H1 (cell line): ENCODE results near the gene COL2A1. TPM values are rescaled to one million over a fixed set of nuclear protein-coding genes. Genes with fewer than 3 reads are reported as not detected.
A peak's percentile ranks its signal among the peaks of the same experiment; 100 is the strongest.

Source experiments
- CTCF ChIA-PET: fragments of 300-600 bp; sonication (Branson Sonifier 250); formaldehyde crosslinking; loops from one replicate; lab custom pipeline; 2021; ENCODE audit not compliant: partially characterized antibody; lab: Charles Lee
- POLR2A ChIA-PET: fragments of 300-600 bp; sonication (Branson Sonifier 250); formaldehyde crosslinking; loops from one replicate; lab custom pipeline; 2021; ENCODE audit warnings: inconsistent platforms; ENCODE audit not compliant: partially characterized antibody; lab: Charles Lee
- DNase-seq, 2 experiments: peaks; one replicate each; pipeline versions ENCODE4 v3.0.0 to v3.0.0-alpha.2; 2010 to 2022; ENCODE audit warnings: low spot score in 2 of 2, low read depth in 1 of 2, mixed read lengths in 1 of 2
- FAIRE-seq: peaks from 2 replicates; lab custom pipeline; 2011; peaks lifted over from hg19 to GRCh38; lab: Jason Lieb, UNC
- H2AFZ ChIP-seq: 2 replicates; pipeline ENCODE4 v1.8.1; 2012; ENCODE audit warnings: low read length, inconsistent platforms
- H2AK5ac ChIP-seq: 2 replicates; pipeline ENCODE4 v1.6.1; 2013; ENCODE audit warnings: low read depth, low read length
- H2BK120ac ChIP-seq: replicated peaks from 2 replicates; pipeline ENCODE3; 2013; ENCODE audit warnings: low read depth, low read length, inconsistent platforms
- H2BK12ac ChIP-seq: 2 replicates; pipeline ENCODE4 v1.6.1; 2013; ENCODE audit warnings: low read depth, low read length
- H2BK15ac ChIP-seq: 2 replicates; pipeline ENCODE4 v1.6.1; 2013; ENCODE audit warnings: low read length
- H2BK20ac ChIP-seq: 2 replicates; pipeline ENCODE4 v1.6.1; 2013; ENCODE audit warnings: low read length
- H2BK5ac ChIP-seq: 2 replicates; pipeline ENCODE4 v1.6.1; 2013; ENCODE audit warnings: low read depth, low read length
- H3K14ac ChIP-seq: 2 replicates; pipeline ENCODE4 v1.6.1; 2013; ENCODE audit warnings: inconsistent platforms; ENCODE audit not compliant: insufficient read length
- H3K18ac ChIP-seq: 2 replicates; pipeline ENCODE4 v1.6.1; 2013; ENCODE audit warnings: low read length; ENCODE audit errors: extremely low read depth
- H3K23ac ChIP-seq: 2 replicates; pipeline ENCODE4 v1.6.1; 2013; ENCODE audit warnings: inconsistent platforms; ENCODE audit not compliant: insufficient read length
- H3K23me2 ChIP-seq: 2 replicates; pipeline ENCODE4 v1.6.1; 2013; ENCODE audit warnings: low read depth, low read length
- H3K27ac ChIP-seq: 2 replicates; pipeline ENCODE4 v1.6.1; 2011; ENCODE audit warnings: low read depth, low read length, inconsistent platforms
- H3K27me3 ChIP-seq, 4 experiments: replicated peaks in 1 of 4; 1 replicate in 1 of 4; 2 replicates in 3 of 4; pipeline versions ENCODE4 v1.6.1 to v1.8.1; 2011 to 2013; ENCODE audit warnings: low read length in 3 of 4, mild to moderate bottlenecking in 3 of 4, inconsistent platforms in 2 of 4, mixed read lengths in 2 of 4, moderate library complexity in 1 of 4; ENCODE audit not compliant: control insufficient read depth in 3 of 4, insufficient read depth in 3 of 4; ENCODE audit errors: extremely low read depth in 1 of 4
- H3K36me3 ChIP-seq, 4 experiments: 2 replicates each; pipeline versions ENCODE4 v1.6.1 to v1.8.1; 2011 to 2013; ENCODE audit warnings: mild to moderate bottlenecking in 4 of 4, low read length in 3 of 4, moderate library complexity in 2 of 4, control low read depth in 1 of 4, inconsistent platforms in 1 of 4; ENCODE audit not compliant: insufficient read depth in 4 of 4, control insufficient read depth in 2 of 4
- H3K4ac ChIP-seq: replicated peaks from 2 replicates; pipeline ENCODE3; 2013; ENCODE audit warnings: low read length, low read depth, mixed read lengths, inconsistent platforms; ENCODE audit not compliant: insufficient read length
- H3K4me1 ChIP-seq, 4 experiments: replicated peaks in 1 of 4; 1 replicate in 1 of 4; 2 replicates in 3 of 4; pipeline versions ENCODE4 v1.6.1 to v1.8.1; 2011 to 2013; ENCODE audit warnings: low read length in 3 of 4, inconsistent platforms in 2 of 4, mixed read lengths in 1 of 4; ENCODE audit not compliant: insufficient read depth in 4 of 4, control insufficient read depth in 3 of 4
- H3K4me2 ChIP-seq, 2 experiments: 2 replicates each; pipeline versions ENCODE4 v1.6.1 to v1.8.1; 2011 to 2013; ENCODE audit warnings: low read depth in 2 of 2, low read length in 2 of 2, control low read depth in 1 of 2, inconsistent platforms in 1 of 2, mild to moderate bottlenecking in 1 of 2; ENCODE audit not compliant: insufficient read depth in 1 of 2
- H3K4me3 ChIP-seq, 4 experiments: fragments of 200-600, 300-600 bp in 1 of 4; sonication (generic), shearing (Covaris generic), sonication (Bioruptor Twin) in 1 of 4; 2 replicates each; pipeline versions ENCODE4 v1.5.1 to v1.8.1; 2011 to 2016; ENCODE audit warnings: low read length in 4 of 4, low read depth in 3 of 4, control low read depth in 2 of 4, inconsistent platforms in 2 of 4, mild to moderate bottlenecking in 2 of 4, mixed read lengths in 1 of 4, moderate library complexity in 1 of 4; ENCODE audit not compliant: insufficient read depth in 2 of 4; ENCODE audit errors: extremely low read depth in 1 of 4
- H3K56ac ChIP-seq: replicated peaks from 2 replicates; pipeline ENCODE3; 2013; ENCODE audit warnings: low read depth, mild to moderate bottlenecking, mixed read lengths, low read length, inconsistent platforms; ENCODE audit not compliant: insufficient read length
- H3K79me1 ChIP-seq: 2 replicates; pipeline ENCODE4 v1.6.1; 2013; ENCODE audit warnings: low read depth, low read length, control low read depth
- H3K79me2 ChIP-seq, 2 experiments: 2 replicates each; pipeline versions ENCODE4 v1.6.1 to v1.8.1; 2012 to 2013; ENCODE audit warnings: low read length in 2 of 2, mild to moderate bottlenecking in 2 of 2, inconsistent platforms in 1 of 2; ENCODE audit not compliant: insufficient read depth in 2 of 2, control insufficient read depth in 1 of 2
- H3K9ac ChIP-seq, 4 experiments: replicated peaks in 1 of 4; 1 replicate in 1 of 4; 2 replicates in 3 of 4; pipeline versions ENCODE4 v1.6.1 to v1.8.1; 2011 to 2013; ENCODE audit warnings: low read depth in 3 of 4, low read length in 3 of 4, control low read depth in 2 of 4, mild to moderate bottlenecking in 2 of 4, moderate library complexity in 2 of 4, inconsistent platforms in 1 of 4; ENCODE audit errors: extremely low read depth in 1 of 4
- H3K9me3 ChIP-seq, 2 experiments: 2 replicates each; pipeline versions ENCODE4 v1.6.1 to v1.8.1; 2012 to 2013; ENCODE audit warnings: mild to moderate bottlenecking in 2 of 2, moderate library complexity in 2 of 2, control low read depth in 1 of 2, inconsistent platforms in 1 of 2, low read depth in 1 of 2, low read length in 1 of 2, mixed read lengths in 1 of 2; ENCODE audit not compliant: insufficient read depth in 2 of 2
- H4K20me1 ChIP-seq, 2 experiments: replicated peaks in 1 of 2; 2 replicates each; pipeline versions ENCODE3 to v1.8.1; 2011 to 2013; ENCODE audit warnings: inconsistent platforms in 2 of 2, low read length in 2 of 2, mild to moderate bottlenecking in 1 of 2; ENCODE audit not compliant: insufficient read depth in 2 of 2, control insufficient read depth in 1 of 2
- H4K5ac ChIP-seq: 2 replicates; pipeline ENCODE4 v1.6.1; 2013; ENCODE audit warnings: low read length, low read depth, mixed read lengths, inconsistent platforms; ENCODE audit not compliant: insufficient read length
- H4K8ac ChIP-seq: 2 replicates; pipeline ENCODE4 v1.8.0; 2013; ENCODE audit warnings: mild to moderate bottlenecking, moderate library complexity, low read length, inconsistent platforms; ENCODE audit not compliant: insufficient read depth; ENCODE audit errors: extremely low read depth
- H4K91ac ChIP-seq: replicated peaks from 2 replicates; pipeline ENCODE3; 2013; ENCODE audit warnings: low read length, mixed read lengths, inconsistent platforms; ENCODE audit not compliant: insufficient read length
- CHD2 ChIP-seq: IDR thresholded peaks from 2 replicates; pipeline ENCODE4 v1.6.1; 2012; ENCODE audit warnings: low read length, improper control_type of control experiment
- CREB1 ChIP-seq: IDR thresholded peaks from 2 replicates; pipeline ENCODE4 v1.6.1; 2012; ENCODE audit warnings: inconsistent platforms
- EZH2 ChIP-seq: fragments of 200-600 bp; sonication (generic); IDR thresholded peaks from 2 replicates; pipeline ENCODE4 v1.7.1; 2012; ENCODE audit warnings: low read depth, mild to moderate bottlenecking, moderate library complexity, low read length, inconsistent platforms; ENCODE audit not compliant: severe bottlenecking
- GTF2F1 ChIP-seq: IDR thresholded peaks from 2 replicates; pipeline ENCODE4 v1.6.1; 2012; ENCODE audit warnings: low read depth, low read length, improper control_type of control experiment, borderline replicate concordance
- HDAC6 ChIP-seq: IDR thresholded peaks from one replicate; pipeline ENCODE4 v1.7.1; 2012; ENCODE audit warnings: low read depth, mild to moderate bottlenecking, inconsistent platforms, low read length, moderate library complexity
- NANOG ChIP-seq: IDR thresholded peaks from 2 replicates; pipeline ENCODE4 v1.6.1; 2011; ENCODE audit warnings: low read length, low read depth, mild to moderate bottlenecking, inconsistent platforms; ENCODE audit not compliant: insufficient read depth, poor library complexity, severe bottlenecking
- NRF1 ChIP-seq: IDR thresholded peaks from 2 replicates; pipeline ENCODE4 v1.6.1; 2011; ENCODE audit warnings: mild to moderate bottlenecking, low read depth, low read length, improper control_type of control experiment
- POU5F1 ChIP-seq: IDR thresholded peaks from 2 replicates; pipeline ENCODE4 v1.6.1; 2011; ENCODE audit warnings: low read depth, mild to moderate bottlenecking, low read length, moderate library complexity
- SIRT6 ChIP-seq: IDR thresholded peaks from one replicate; pipeline ENCODE4 v1.7.1; 2012; ENCODE audit warnings: low read length, inconsistent platforms
- SUZ12 ChIP-seq: fragments of 200-600 bp; sonication (generic); IDR thresholded peaks from 2 replicates; pipeline ENCODE4 v1.6.1; 2012; ENCODE audit warnings: mild to moderate bottlenecking, inconsistent platforms, low read length, moderate library complexity, mixed read lengths
- TCF12 ChIP-seq: IDR thresholded peaks from 2 replicates; pipeline ENCODE4 v1.6.1; 2011; ENCODE audit warnings: low read depth, mild to moderate bottlenecking, low read length
- WGBS, 2 experiments: shearing (Covaris generic) in 1 of 2; methylation state at CpG; one replicate each; pipeline versions ENCODE4 v1.1.6 to v1.1.7; 2013 to 2015; ENCODE audit warnings: low lambda C conversion rate in 2 of 2, mixed read lengths in 2 of 2, inconsistent platforms in 1 of 2, low coverage in 1 of 2, missing lambda C conversion rate in 1 of 2; ENCODE audit not compliant: insufficient replicate concordance in 2 of 2, insufficient coverage in 1 of 2, insufficient read length in 1 of 2; ENCODE audit errors: extremely low coverage in 1 of 2, missing lambda C conversion rate in 1 of 2; 5-methylcytosine and 5-hydroxymethylcytosine counted together
- polyA plus RNA-seq, 7 experiments: library from polyadenylated mRNA; depleted of rRNA in 3 of 7; stranded (reverse) in 5 of 7; unstranded in 2 of 7; fragments of >200 nt in 5 of 7; fragments of 200-250 nt in 2 of 7; gene quantifications; 1 replicate in 5 of 7; 2 replicates in 1 of 7; 4 replicates in 1 of 7; pipeline versions ENCODE4 v1.2.1 to v1.2.3, GENCODE V29; 2011 to 2013; ENCODE audit warnings: missing spikeins in 2 of 7, mixed read lengths in 2 of 7
- total RNA-seq: library from RNA; stranded (reverse); fragmentation: NEBNext Ultra II Directional; extraction: Animal tissue kit (Norgen Biotek cat#: 25700); gene quantifications from 2 replicates; pipeline ENCODE4 v1.2.1, GENCODE V29; 2021
- TF ChIP-seq, protein P1 (sequence below): IDR thresholded peaks from 2 replicates; pipeline ENCODE4 v1.6.1; 2011; ENCODE audit warnings: low read depth, mild to moderate bottlenecking, low read length; ENCODE audit not compliant: insufficient read depth

Gene COL2A1
- total and polyA plus RNA-seq, 2 of the 8 experiments (the other 6 are each of a cell fraction or from before 2014, with no cell fraction given): 4.2 to 14.6 TPM

DNA sequence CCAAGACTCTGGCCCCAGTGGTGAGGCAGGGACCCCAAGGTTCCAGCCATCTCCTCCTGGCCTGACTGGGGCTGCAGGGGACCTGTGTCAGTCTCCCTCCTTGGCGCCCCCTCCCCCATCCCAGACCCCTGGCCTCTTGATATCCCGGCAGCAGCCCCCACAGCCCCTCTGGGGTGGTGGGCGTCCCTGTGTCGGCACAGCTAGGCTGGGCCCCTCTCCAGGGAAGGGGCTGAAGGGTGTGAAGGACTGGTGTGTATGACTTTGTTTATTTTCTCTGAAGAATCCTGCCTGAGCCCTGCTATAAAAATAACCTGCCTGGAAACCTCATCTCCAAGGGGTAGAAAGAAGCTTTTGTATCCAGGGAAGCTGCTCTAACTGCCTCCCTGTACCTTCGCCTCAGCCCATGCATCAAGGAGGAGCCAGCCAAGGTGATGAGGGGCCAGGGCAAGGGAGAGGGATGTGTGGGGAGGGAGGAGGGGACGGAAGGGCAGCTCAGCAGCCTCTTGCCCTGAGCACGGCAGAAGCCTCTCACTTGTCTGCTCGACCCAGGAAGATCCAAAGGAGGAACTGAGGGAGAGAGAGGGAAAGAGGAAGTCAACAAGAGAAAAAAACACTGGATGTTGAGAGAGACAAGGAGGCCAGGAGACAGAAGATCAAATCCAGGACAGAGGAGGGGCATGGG, 25.4 kb upstream of the COL2A1 start:
- ChIA-PET POLR2A (interaction anchor here (1.3 to 2.2 kb wide), 2 partner anchors 8 to 124 kb away, joined by 4 to 7 read pairs; no protein-coding TSS in a partner anchor), CTCF (interaction anchor here (1.1 to 2.3 kb wide), 9 partner anchors 11 to 228 kb away, joined by 3 to 11 read pairs (median 4); no protein-coding TSS in a partner anchor)
- no peak overlapping the region for H3K4me2 ChIP-seq
- H3K56ac ChIP-seq: no peak overlapping the region
- peaks cover 0 to 7% (median 3%) of the 10 kb centered on the region in 4 experiments; a peak in 5 of 7 replicates for H3K4me1 ChIP-seq
- no peak overlapping the region for H3K4ac ChIP-seq
- H3K79me1 ChIP-seq: no peaks in the 10 kb centered on the region
- WGBS, 2 experiments: 69% methylated on average over 6 of the region's 8 CpGs; no CpG with 5 or more reads in 1 of the 2 experiments
- DNase-seq (no peak), FAIRE-seq (no peak)
- H3K36me3 ChIP-seq: no peaks in the 10 kb centered on the region
- H4K91ac ChIP-seq: no peak overlapping the region
- H3K9ac ChIP-seq: no peak overlapping the region
- no peak overlapping the region for H2AFZ ChIP-seq
- no peak overlapping the region for H2BK15ac ChIP-seq
- H3K18ac ChIP-seq: no peak overlapping the region
- no peaks in the 10 kb centered on the region for H3K23me2 ChIP-seq
- H3K4me3 ChIP-seq: no peak overlapping the region
- H3K27ac ChIP-seq: no peak overlapping the region
- H3K23ac ChIP-seq: no peak overlapping the region
- peaks cover 0 to 4% of the 10 kb centered on the region in 2 experiments for H4K20me1 ChIP-seq
- no peaks in the 10 kb centered on the region for H3K79me2 ChIP-seq
- H3K14ac ChIP-seq: no peak overlapping the region
- H4K5ac ChIP-seq: no peak overlapping the region
- peaks cover 46 to 92% (median 85%) of the 10 kb centered on the region in 4 experiments for H3K27me3 ChIP-seq
- H2AK5ac ChIP-seq: no peak overlapping the region
- H2BK12ac ChIP-seq: 0 out of 2 replicates have a peak overlapping the region, but pooled peaks have one; percentile 46
- no peaks in the 10 kb centered on the region for H3K9me3 ChIP-seq
- H2BK5ac ChIP-seq: no peak overlapping the region
- H2BK20ac ChIP-seq: no peak overlapping the region
- no peak overlapping the region for H2BK120ac ChIP-seq
- no peak overlapping the region for H4K8ac ChIP-seq
- TF ChIP-seq NRF1: no peak
- TF ChIP-seq, protein P1, sequence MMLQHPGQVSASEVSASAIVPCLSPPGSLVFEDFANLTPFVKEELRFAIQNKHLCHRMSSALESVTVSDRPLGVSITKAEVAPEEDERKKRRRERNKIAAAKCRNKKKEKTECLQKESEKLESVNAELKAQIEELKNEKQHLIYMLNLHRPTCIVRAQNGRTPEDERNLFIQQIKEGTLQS: no peak
- no peak for TF ChIP-seq CREB1
- no peak for TF ChIP-seq GTF2F1
- no peak for TF ChIP-seq HDAC6
- TF ChIP-seq POU5F1: no peak
- no peak for TF ChIP-seq TCF12
- no peak for TF ChIP-seq EZH2
- TF ChIP-seq SIRT6: no peak
- TF ChIP-seq SUZ12: no peak
- no peak for TF ChIP-seq CHD2
- no peak for TF ChIP-seq NANOG
